HepG2 (cell line): ENCODE data around the gene IARS2. TPM values are rescaled to one million over a fixed set of nuclear protein-coding genes. Genes with fewer than 3 reads are reported as not detected.
A peak's percentile ranks its signal among the peaks of the same experiment; 100 is the strongest.

Source experiments
- ARID2 ChIP-seq: sonication (generic); formaldehyde crosslinking; IDR thresholded peaks from 2 replicates; pipeline ENCODE4 v1.8.1; 2022; ENCODE audit warnings: mild to moderate bottlenecking, missing genetic modification reagents, borderline replicate concordance
- DMAP1 ChIP-seq: IDR thresholded peaks from 2 replicates; pipeline ENCODE4 v1.6.1; 2016
- HNF1B ChIP-seq: sonication (generic); formaldehyde crosslinking; IDR thresholded peaks from 2 replicates; pipeline ENCODE4 v1.5.1; 2020; ENCODE audit warnings: mild to moderate bottlenecking, moderate library complexity, missing genetic modification reagents
- HOXA5 ChIP-seq: sonication (generic); formaldehyde crosslinking; IDR thresholded peaks from 2 replicates; pipeline ENCODE4 v1.4.0; 2020; ENCODE audit warnings: missing genetic modification reagents
- KDM2A ChIP-seq: sonication (generic); formaldehyde crosslinking; IDR thresholded peaks from 2 replicates; pipeline ENCODE4 v1.4.0; 2020; ENCODE audit warnings: low read depth, missing genetic modification reagents, borderline replicate concordance
- MED8 ChIP-seq: sonication (generic); formaldehyde crosslinking; IDR thresholded peaks from 2 replicates; pipeline ENCODE4 v1.8.1; 2023; ENCODE audit warnings: mild to moderate bottlenecking, missing genetic modification reagents; ENCODE audit not compliant: insufficient replicate concordance
- MYC ChIP-seq: sonication (generic); formaldehyde crosslinking; IDR thresholded peaks from 2 replicates; pipeline ENCODE4 v1.9.0; 2021; ENCODE audit warnings: missing genetic modification reagents, borderline replicate concordance
- NFYB ChIP-seq: sonication (generic); formaldehyde crosslinking; IDR thresholded peaks from 2 replicates; pipeline ENCODE4 v1.4.0; 2020; ENCODE audit warnings: missing genetic modification reagents
- PAXIP1 ChIP-seq: sonication (generic); formaldehyde crosslinking; conservative IDR thresholded peaks from 2 replicates; pipeline ENCODE4 v1.4.0; 2020; ENCODE audit warnings: mild to moderate bottlenecking, missing genetic modification reagents, moderate library complexity
- PHF5A ChIP-seq: IDR thresholded peaks from one replicate; pipeline ENCODE4 v1.6.1; 2018; ENCODE audit warnings: low read depth, missing genetic modification reagents; ENCODE audit not compliant: unreplicated experiment
- POLR2A ChIP-seq, 2 experiments: IDR thresholded peaks; 2 replicates each; pipeline ENCODE4 v1.6.1; 2011; ENCODE audit warnings: low read depth in 2 of 2, low read length in 2 of 2, mild to moderate bottlenecking in 1 of 2, moderate library complexity in 1 of 2; ENCODE audit not compliant: insufficient read depth in 1 of 2
- PRDM10 ChIP-seq: sonication (generic); formaldehyde crosslinking; IDR thresholded peaks from 2 replicates; pipeline ENCODE4 v1.4.0; 2020; ENCODE audit warnings: low read depth, missing genetic modification reagents
- SNRNP70 ChIP-seq: fragments of 200-400 bp; formaldehyde crosslinking; IDR thresholded peaks from 2 replicates; pipeline ENCODE4 v1.6.1; 2017; ENCODE audit warnings: mild to moderate bottlenecking, low read depth, low read length, moderate library complexity
- SOX6 ChIP-seq, 2 experiments: fragments of 450-650 bp in 1 of 2; sonication (generic) in 1 of 2; formaldehyde crosslinking in 1 of 2; IDR thresholded peaks; 2 replicates each; pipeline versions ENCODE4 v1.4.0 to v1.6.1; 2017 to 2020; ENCODE audit warnings: antibody characterized with exemption in 1 of 2, mild to moderate bottlenecking in 1 of 2, missing genetic modification reagents in 1 of 2
- WIZ ChIP-seq: sonication (generic); formaldehyde crosslinking; IDR thresholded peaks from 2 replicates; pipeline ENCODE4 v1.5.1; 2020; ENCODE audit warnings: mild to moderate bottlenecking, missing genetic modification reagents
- ZNF543 ChIP-seq: sonication (generic); formaldehyde crosslinking; IDR thresholded peaks from 2 replicates; pipeline ENCODE4 v1.4.0; 2020; ENCODE audit warnings: mild to moderate bottlenecking, missing genetic modification reagents
- ZNF703 ChIP-seq: sonication (generic); formaldehyde crosslinking; IDR thresholded peaks from 2 replicates; pipeline ENCODE4 v1.5.1; 2020; ENCODE audit warnings: missing genetic modification reagents, mild to moderate bottlenecking, moderate library complexity, borderline replicate concordance
- ZNF709 ChIP-seq: sonication (generic); formaldehyde crosslinking; IDR thresholded peaks from 2 replicates; pipeline ENCODE4 v1.5.0; 2020; ENCODE audit warnings: mild to moderate bottlenecking, missing genetic modification reagents
- ZNF724P ChIP-seq: sonication (generic); formaldehyde crosslinking; IDR thresholded peaks from 2 replicates; pipeline ENCODE4 v1.8.0; 2022; ENCODE audit warnings: missing genetic modification reagents, borderline replicate concordance
- polyA plus RNA-seq, 8 experiments: library from polyadenylated mRNA; depleted of rRNA in 3 of 8; stranded (reverse) in 7 of 8; unstranded in 1 of 8; fragments of >200 nt; fragmentation: Illumina TruSeq in 4 of 8; extraction: Trizol in 4 of 8; gene quantifications; 2 replicates each; pipeline versions ENCODE4 v1.2.1 to v1.2.3, GENCODE V29; 2011 to 2016; ENCODE audit warnings: low read depth in 4 of 8, missing spikeins in 1 of 8, mixed read lengths in 1 of 8; ENCODE audit not compliant: insufficient read depth in 1 of 8
- total RNA-seq, 5 experiments: library from RNA; depleted of rRNA; stranded (reverse); fragments of >200 nt; fragmentation: Illumina TruSeq; extraction: Trizol; gene quantifications; 2 replicates each; pipeline ENCODE4 v1.2.3, GENCODE V29; 2016; ENCODE audit warnings: low read depth in 1 of 5

The IARS2 gene
- total and polyA plus RNA-seq, 2 of the 13 experiments (the other 11 are each of a cell fraction or from before 2014, with no cell fraction given) = 28.6 to 122 TPM

- TF ChIP-seq MED8 (CRISPR knock-in tag) = peak; percentile 37
- TF ChIP-seq MYC = peak; percentile 87
- peak; percentile 58 to 87; a peak in 3 of 4 replicates for TF ChIP-seq POLR2A (IDR thresholded peaks at IDR 0.05; ENCODE audit: insufficient read depth in 1 of 2, low read depth in 2 of 2, low read length in 2 of 2)
- peak; percentile 78 for TF ChIP-seq DMAP1 (CRISPR knock-in tag)
- TF ChIP-seq HNF1B (CRISPR knock-in tag) = peak; percentile 68; the same call in 1 of the 2 replicates
- TF ChIP-seq NFYB (CRISPR knock-in tag) = no peak; the same call in 1 of the 2 replicates
- peak; percentile 20; the same call in 1 of the 2 replicates for TF ChIP-seq PAXIP1 (CRISPR knock-in tag)
- 0 out of 2 replicates have a peak, but pooled peaks have one; percentile 33 for TF ChIP-seq WIZ
- peak; percentile 87 for TF ChIP-seq KDM2A
- TF ChIP-seq SNRNP70 = no peak
- TF ChIP-seq PHF5A (CRISPR knock-in tag) = no peak
- peak; percentile 83 for TF ChIP-seq ZNF709 (CRISPR knock-in tag)
- TF ChIP-seq ZNF703 (CRISPR knock-in tag) = peak; percentile 72; the same call in 1 of the 2 replicates
- no peak for TF ChIP-seq SOX6 (IDR thresholded peaks at IDR 0.05)
- peak; percentile 50 for TF ChIP-seq SOX6 (CRISPR knock-in tag; IDR thresholded peaks at IDR 0.05)
- TF ChIP-seq ZNF543 (CRISPR knock-in tag) = 0 out of 2 replicates have a peak, but pooled peaks have one; percentile 42
- 0 out of 2 replicates have a peak, but pooled peaks have one; percentile 52 for TF ChIP-seq ZNF724P
- TF ChIP-seq HOXA5 (CRISPR knock-in tag) = peak; percentile 57
- peak; percentile 46; the same call in 1 of the 2 replicates for TF ChIP-seq PRDM10 (CRISPR knock-in tag)
- no peak for TF ChIP-seq ARID2 (CRISPR knock-in tag)
Observed at GRCh38 chr1:220094016-220094911, at the start of gene IARS2 (continued).
